Activated gamma-delta T cell treated with Interleukin-2 at 50 U/mL for 16 hours (primary cell): ENCODE data around the gene MPL.

Experiments used
- DNase-seq: peaks from one replicate; pipeline ENCODE4 v3.0.0-alpha.2; 2020

The MPL gene

GRCh38 chr1:43337588-43337987 is at the start of gene MPL:
Gene MPL (plus strand): TSS chr1:43337818. CDS start chr1:43337849, 31 bp downstream.
- no peak for DNase-seq

DNA sequence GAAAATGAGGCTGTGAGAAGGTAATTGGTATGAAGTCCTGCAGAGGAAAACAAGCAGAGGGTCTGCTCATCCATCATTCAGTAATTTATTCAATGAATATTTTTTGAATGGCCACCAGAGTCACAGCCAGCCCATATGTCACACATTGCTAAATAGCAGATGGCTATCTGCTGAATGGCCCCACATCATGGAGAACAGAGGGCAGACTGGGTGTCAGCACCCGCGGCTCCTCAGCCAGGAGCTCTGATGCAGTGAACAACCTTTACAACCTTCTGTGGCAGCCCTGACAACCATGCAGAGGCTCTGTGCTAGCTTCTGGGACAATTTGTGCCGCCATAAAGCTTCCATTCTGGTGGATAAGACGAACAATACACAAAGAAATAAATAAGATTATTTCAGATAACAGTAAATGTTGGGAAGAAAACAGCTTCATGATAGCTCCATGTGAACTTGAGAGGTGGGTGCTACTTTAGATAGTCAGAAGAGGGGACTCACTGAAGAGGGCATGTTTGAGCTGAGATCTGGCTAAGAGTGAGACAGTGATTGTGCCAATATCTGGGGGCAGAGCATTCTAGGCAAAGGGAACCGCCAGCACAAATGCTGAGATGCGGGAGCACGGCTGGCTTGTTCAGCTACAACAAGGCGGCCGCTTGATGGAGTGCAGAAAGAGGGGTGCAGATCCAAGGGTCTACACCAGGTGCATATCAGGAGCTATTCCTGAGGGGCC is 49.4 kb upstream of the MPL start:
- no peak for DNase-seq

DNA sequence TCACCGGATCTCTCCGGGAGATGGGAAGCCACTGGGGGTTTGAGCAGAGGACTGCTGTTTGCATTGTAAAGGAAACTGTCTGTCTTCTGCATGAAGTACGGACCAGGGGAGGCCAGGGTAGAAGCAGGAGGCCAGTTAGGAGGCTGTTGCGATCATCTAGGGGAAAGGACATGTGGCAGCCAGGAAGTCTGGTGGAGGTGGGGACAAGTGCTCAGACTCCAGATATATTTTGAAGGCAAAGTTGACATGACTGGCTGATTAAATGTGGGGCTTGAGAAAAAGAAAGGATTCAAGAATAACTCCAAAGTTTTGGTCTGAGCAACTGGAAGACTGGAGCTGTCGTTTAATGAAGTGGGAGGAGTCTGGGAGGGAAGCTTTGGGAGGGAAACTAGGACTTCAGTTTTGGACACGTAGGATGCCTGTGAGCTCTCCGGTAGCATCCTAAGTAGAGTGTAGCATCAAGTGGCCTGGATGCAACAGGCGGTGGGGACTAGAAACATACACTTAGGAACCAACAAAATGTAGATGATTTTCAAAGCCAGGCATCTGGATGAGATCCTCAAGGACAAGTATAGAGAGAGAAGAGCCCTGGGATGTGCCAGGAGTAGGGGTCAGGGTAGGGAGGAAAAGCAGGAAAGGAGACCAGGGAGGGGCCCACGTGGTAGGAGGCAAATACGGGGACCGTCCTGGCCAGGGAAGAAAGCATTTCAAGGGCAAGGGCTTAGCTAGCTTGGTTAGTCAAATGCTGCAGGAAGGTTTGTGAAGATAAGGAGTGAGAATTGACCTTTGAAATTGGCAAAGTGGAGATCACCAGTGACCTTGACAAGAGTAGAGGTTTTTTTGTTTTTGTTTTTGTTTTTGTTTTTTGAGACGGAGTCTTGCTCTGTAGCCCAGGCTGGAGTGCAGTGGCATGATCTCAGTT is 48.6 kb upstream of the MPL start:
- DNase-seq, result no peak

GRCh38 chr1:43292216-43292615 is 45.4 kb upstream of the MPL start:
- DNase-seq, result no peak

GRCh38 chr1:43292679-43293078 is 44.9 kb upstream of the MPL start:
- DNase-seq, result no peak

DNA sequence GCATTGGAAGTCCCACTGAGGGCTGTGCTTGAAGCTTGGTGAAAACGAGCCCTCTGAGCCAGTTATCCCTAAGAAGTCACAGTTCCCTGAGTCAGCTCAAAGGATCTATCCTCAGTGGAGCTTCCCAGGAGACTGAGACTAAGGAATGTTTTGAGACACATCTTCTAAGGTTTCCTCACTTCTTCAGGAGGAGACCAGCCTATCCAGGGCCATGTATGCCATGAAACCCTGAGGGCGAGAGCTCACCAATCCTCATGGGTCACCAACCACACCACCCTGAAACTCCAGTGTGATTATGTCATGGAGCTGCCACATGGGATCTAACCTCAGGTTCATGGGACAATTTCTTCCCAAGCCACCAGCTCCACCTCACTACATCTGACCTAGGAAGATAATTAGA is 44.4 kb upstream of the MPL start:
- DNase-seq, result no peak

- DNase-seq, result no peak
Measured at GRCh38 chr1:43293896-43294760, 43.5 kb upstream of the MPL start.

GRCh38 chr1:43294761-43295160 is 42.9 kb upstream of the MPL start:
- DNase-seq, result no peak

GRCh38 chr1:43296207-43296606 is 41.4 kb upstream of the MPL start:
- DNase-seq, result no peak

- DNase-seq, result no peak
Measured at GRCh38 chr1:43298055-43298454, 39.6 kb upstream of the MPL start.

DNA sequence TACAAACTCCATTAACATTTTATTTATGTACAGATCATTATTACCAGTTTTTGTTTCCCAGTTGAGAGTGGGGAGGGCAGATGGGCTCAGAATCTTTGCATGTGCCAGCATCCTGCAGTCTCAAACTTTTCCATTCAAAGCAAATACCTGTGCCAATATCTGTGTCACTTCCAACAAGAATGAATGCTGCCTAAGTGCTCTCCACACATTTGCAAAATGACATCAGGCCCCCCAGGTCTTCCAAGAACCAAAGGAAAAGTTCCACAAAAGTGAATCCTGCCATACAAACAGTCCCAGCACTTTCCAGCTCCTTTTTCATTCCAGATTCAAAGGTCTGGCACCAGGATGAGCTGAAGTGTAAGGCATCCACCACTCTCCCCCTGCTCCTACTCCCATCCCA is 38.5 kb upstream of the MPL start:
- DNase-seq, result no peak

GRCh38 chr1:43300378-43301094 is 37.1 kb upstream of the MPL start, which contains the start of gene TIE1:
Gene TIE1 (plus strand): TSS chr1:43300982. CDS start chr1:43301072, 90 bp downstream.
- no peak for DNase-seq

DNA sequence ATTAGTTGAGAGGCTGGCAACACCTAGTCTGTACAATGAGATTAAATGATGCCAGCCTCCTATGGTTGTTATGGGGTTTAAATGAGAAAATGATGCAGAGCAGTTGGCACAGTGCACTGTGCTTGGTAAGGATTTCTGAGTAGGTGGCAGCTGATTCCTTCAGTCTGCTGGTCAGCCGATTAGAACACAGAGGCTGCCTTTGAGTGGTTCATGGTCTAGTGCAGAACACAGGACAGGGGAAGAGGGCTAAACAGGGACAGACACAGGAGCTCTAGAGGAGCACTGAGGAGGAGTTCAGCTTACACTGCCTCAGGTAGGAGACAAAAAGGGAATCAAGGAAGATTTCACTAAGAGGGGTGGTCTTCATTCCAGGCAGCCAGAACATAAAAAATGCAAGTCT is 35.4 kb upstream of the MPL start:
- no peak for DNase-seq

GRCh38 chr1:43302721-43303470 is 34.7 kb upstream of the MPL start:
- DNase-seq, result no peak

DNA sequence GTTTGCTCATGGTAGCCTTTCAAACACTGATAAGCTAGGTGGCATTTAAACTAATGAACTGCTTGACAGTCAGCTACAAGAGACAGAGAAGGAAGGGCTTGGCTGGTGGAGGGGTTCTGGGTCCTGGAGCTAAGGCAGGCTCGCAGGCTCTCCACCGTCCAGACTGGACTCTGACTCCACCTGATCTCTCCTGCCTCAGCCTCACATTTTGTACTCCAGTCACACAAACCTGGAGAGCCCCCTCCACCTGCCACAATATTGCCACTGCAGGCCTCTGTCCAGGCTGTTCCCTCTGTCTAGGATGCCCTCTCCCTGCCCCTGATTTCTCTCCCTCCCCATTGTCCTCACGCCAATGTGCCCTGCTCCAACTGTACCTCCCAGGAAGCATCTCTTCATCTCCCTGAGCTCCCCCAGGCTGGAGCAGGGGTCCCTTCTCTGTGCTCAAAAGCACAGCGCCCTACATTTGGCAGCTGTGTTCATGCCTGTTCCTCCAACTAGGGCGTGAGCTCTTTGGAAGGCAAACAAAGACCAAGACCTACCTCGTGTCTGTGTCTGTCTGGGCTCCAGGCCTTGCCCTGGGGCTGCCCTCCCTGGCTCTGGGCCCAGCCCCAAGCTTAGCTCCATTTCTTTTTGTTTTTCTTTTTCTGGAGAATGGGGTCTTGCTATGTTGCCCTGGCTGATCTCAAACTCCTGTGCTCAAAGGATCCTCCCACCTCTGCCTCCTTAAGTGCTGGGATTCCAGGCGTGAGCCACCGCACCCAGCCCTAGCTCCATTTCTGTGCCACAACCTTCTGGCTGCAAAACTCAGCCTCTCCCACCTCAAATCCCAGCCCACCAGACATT is 33.9 kb upstream of the MPL start:
- DNase-seq, result no peak

DNA sequence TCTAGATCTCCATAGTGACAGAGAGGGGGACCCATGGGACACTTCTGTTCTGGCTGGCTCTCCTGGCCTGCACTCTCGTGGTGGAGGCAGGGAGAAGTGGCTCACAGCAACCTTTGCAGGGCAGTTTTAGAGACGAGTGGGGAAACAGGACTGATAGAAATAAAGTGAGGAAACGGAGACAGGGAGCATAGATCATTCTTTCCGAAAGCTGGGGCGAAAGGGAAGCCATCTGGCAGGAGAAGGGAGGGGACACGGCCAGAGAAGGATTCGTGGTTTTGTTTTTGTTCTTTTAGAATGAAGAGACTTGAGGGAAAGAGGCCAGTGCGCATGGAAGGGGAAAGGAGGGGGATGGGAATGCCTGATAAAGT is 33.3 kb upstream of the MPL start:
- DNase-seq, result no peak

- no peak for DNase-seq
Measured at GRCh38 chr1:43304771-43305300, 32.8 kb upstream of the MPL start.

DNA sequence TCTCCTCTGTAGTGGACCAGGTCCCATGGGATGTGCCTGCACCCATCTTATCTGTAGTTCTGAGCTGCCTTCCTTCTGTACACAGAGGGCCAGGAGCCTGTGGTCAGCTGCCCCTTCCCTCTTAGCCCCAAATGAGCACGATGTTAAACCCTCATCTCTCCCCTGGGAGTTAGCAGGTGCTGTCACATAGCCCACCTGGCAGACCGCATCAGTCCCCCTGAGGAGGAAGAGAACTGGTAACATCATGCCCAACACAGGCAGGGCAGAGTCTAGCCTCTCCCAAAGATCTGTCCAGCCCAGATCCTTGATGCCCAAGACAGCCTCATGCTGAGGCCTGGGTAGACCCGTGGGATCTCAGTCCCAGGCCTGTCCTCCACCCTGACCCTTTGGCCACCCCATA is 32.2 kb upstream of the MPL start:
- DNase-seq, result no peak

DNA sequence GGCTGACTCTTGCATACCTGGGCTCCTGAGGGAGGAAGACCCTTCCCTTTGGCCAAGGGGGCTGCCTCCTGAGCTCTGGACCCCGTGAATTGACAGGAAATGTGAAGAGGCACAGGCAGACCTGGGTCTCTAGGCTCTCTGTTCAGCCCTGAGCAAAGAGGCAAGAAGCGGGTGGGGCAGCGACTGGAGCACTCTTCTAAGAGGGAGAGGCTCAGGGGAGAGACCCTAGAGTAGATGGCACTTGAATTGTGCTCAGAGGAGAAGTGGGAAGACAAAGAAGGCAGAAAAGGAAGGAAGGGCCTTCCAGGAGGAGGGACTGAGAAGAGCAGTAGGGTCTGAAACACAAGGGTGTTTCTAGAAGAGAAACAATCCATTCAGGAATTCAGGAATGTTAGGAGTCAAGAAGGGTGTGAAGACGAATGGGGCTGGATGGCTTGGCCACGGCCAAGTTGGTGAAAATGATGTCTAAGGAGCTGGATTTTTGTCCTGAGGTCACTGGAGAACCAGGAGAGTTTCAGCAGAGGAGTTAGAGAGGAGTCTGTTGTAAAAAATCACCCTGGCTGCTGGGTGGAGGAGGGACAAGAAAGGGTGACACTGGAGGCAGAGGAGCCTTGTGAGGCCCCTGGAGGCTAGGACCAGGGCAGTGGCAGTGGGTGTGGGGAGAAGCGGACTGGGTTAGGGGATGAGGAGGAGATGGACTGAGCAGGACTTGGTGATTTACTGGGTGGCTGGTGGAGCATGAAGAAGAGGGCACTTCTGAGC is 31.5 kb upstream of the MPL start:
- no peak for DNase-seq
